ENCODE results near the gene MYO18B. TPM values are rescaled to one million over a fixed set of nuclear protein-coding genes. Genes with fewer than 3 reads are reported as not detected.

Gene MYO18B
- total and polyA plus RNA-seq, 2 donors (not counting 1 experiment from before 2014, with no cell fraction given), result 0.15 TPM; not detected in 1

- H3K79me2 ChIP-seq (ENCODE audit: control insufficient read depth, insufficient read depth, low read length), result no peaks in the 10 kb centered on the region
- H3K27ac Mint-ChIP-seq, result no peak overlapping the region
- 76% methylated on average over 3 of the region's 3 CpGs for WGBS (ENCODE audit: insufficient coverage)
Observed at GRCh38 chr22:25953276-25953675, 211.3 kb downstream of the MYO18B start.

DNA sequence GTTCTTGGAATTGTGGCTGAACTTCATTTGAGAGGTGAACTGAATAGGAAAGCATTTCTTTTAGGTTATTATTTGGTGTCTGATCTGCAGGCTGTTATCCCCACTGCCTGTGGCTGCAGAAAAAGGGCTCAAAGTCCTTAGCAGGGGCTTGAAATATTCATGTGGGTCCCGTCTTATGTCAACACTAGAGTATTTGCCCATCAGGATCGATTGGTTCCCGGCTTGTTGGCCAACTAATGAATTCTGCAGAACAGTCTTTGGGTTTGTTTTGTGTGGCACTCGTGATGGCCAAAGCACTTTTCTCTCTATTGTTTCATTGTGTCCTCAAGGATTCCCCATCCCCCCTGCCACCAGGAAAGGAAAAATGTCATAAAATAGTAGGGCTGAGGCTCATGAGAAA lies 211.9 kb downstream of the MYO18B start:
- Histone ChIP-seq H3K27me3 (replicated peaks in 1 of 4; ENCODE audit: control extremely low read depth in 1 of 4, control insufficient read depth in 3 of 4, insufficient read depth in 4 of 4, low read length in 3 of 4) (no peaks in the 10 kb centered on the region), H3K9ac (ENCODE audit: low read length) (no peak overlapping the region), H3K79me2 (ENCODE audit: control insufficient read depth, insufficient read depth, low read length) (no peaks in the 10 kb centered on the region), H3K4me2 (replicated peaks; ENCODE audit: low read depth, low read length, poor library complexity, severe bottlenecking) (no peak overlapping the region), H3K27ac (ENCODE audit: low read length in 2 of 2) (no peak overlapping the region), H2AFZ (ENCODE audit: insufficient read depth, low read depth, low read length, poor library complexity, severe bottlenecking) (no peak overlapping the region), H3K9me3 (ENCODE audit: control extremely low read depth in 1 of 3, control insufficient read depth in 2 of 3, insufficient read depth in 1 of 3, low read length in 2 of 3) (no peaks in the 10 kb centered on the region), H4K20me1 (ENCODE audit: control insufficient read depth, insufficient read depth, low read length, poor library complexity, severe bottlenecking) (no peaks in the 10 kb centered on the region), H3K4me1 (ENCODE audit: control insufficient read depth in 2 of 2, insufficient read depth in 2 of 2, low read length in 2 of 2) (no peaks in the 10 kb centered on the region), H3K4me3 (ENCODE audit: control extremely low read depth in 1 of 5, extremely low read depth in 1 of 5, insufficient read depth in 1 of 5, low read depth in 2 of 5, low read length in 4 of 5) (no peak overlapping the region), H3K36me3 (replicated peaks in 1 of 2; ENCODE audit: control extremely low read depth in 1 of 2, control insufficient read depth in 1 of 2, extremely low read depth in 1 of 2, insufficient read depth in 2 of 2, low read length in 1 of 2) (no peaks in the 10 kb centered on the region)
- ChIA-PET CTCF (no interaction called here), POLR2A (no interaction called here)
- WGBS (ENCODE audit: insufficient coverage), result 93% methylated on average over 3 of the region's 4 CpGs
- ATAC-seq (ENCODE audit: low read depth) (no peak), DNase-seq (no peak)
- Mint-ChIP-seq H3K27ac (no peak overlapping the region), H3K4me3 (no peak overlapping the region), H3K27me3 (peaks cover 11% of the 10 kb centered on the region), H3K4me1 (no peaks in the 10 kb centered on the region), H3K9me3 (ENCODE audit: insufficient read depth) (no peaks in the 10 kb centered on the region)
- intact Hi-C loops (cut with micrococcal nuclease), result no loop called here
- TF ChIP-seq EZH2 (IDR thresholded peaks at IDR 0.05; ENCODE audit: borderline replicate concordance, insufficient read depth, low read depth, low read length, poor library complexity, severe bottlenecking), result no peak
- no peak for TF ChIP-seq CTCF (IDR thresholded peaks at IDR 0.05)

More at GRCh38 chr22:25953276-25953675, 211.3 kb downstream of the MYO18B start:
- CTCF ChIA-PET, result no interaction called here
- Histone ChIP-seq H2AFZ (ENCODE audit: insufficient read depth, low read depth, low read length, poor library complexity, severe bottlenecking) (no peak overlapping the region), H3K9ac (ENCODE audit: low read length) (no peak overlapping the region), H3K4me1 (ENCODE audit: control insufficient read depth in 2 of 2, insufficient read depth in 2 of 2, low read length in 2 of 2) (no peaks in the 10 kb centered on the region), H3K36me3 (replicated peaks in 1 of 2; ENCODE audit: control extremely low read depth in 1 of 2, control insufficient read depth in 1 of 2, extremely low read depth in 1 of 2, insufficient read depth in 2 of 2, low read length in 1 of 2) (no peaks in the 10 kb centered on the region), H3K27me3 (replicated peaks in 1 of 4; ENCODE audit: control extremely low read depth in 1 of 4, control insufficient read depth in 3 of 4, insufficient read depth in 4 of 4, low read length in 3 of 4) (no peaks in the 10 kb centered on the region), H3K4me2 (replicated peaks; ENCODE audit: low read depth, low read length, poor library complexity, severe bottlenecking) (no peak overlapping the region), H4K20me1 (ENCODE audit: control insufficient read depth, insufficient read depth, low read length, poor library complexity, severe bottlenecking) (no peaks in the 10 kb centered on the region), H3K4me3 (ENCODE audit: control extremely low read depth in 1 of 5, extremely low read depth in 1 of 5, insufficient read depth in 1 of 5, low read depth in 2 of 5, low read length in 4 of 5) (no peak overlapping the region), H3K9me3 (ENCODE audit: control extremely low read depth in 1 of 3, control insufficient read depth in 2 of 3, insufficient read depth in 1 of 3, low read length in 2 of 3) (no peaks in the 10 kb centered on the region), H3K27ac (ENCODE audit: low read length in 2 of 2) (no peak overlapping the region)
- Mint-ChIP-seq H3K4me1 (no peaks in the 10 kb centered on the region), H3K9me3 (ENCODE audit: insufficient read depth) (no peaks in the 10 kb centered on the region), H3K4me3 (no peak overlapping the region), H3K27me3 (peaks cover 16% of the 10 kb centered on the region)
- TF ChIP-seq EZH2 (IDR thresholded peaks at IDR 0.05; ENCODE audit: borderline replicate concordance, insufficient read depth, low read depth, low read length, poor library complexity, severe bottlenecking) (no peak), CTCF (IDR thresholded peaks at IDR 0.05) (no peak)
- POLR2A ChIA-PET, result no interaction called here
- intact Hi-C loops (cut with micrococcal nuclease), result no loop called here
- ATAC-seq (ENCODE audit: low read depth) (no peak), DNase-seq (no peak)
